AG04450 (cell line): Measurements from ENCODE around the gene HOXC13. TPM values are rescaled to one million over a fixed set of nuclear protein-coding genes. Genes with fewer than 3 reads are reported as not detected.

ENCODE experiments used
- CTCF ChIA-PET: fragments of 300-600, 350-600 bp; formaldehyde crosslinking; extraction: SDS; loops from one replicate; lab custom pipeline; 2022; ENCODE audit warnings: antibody characterized with exemption, inconsistent platforms; lab: Charles Lee
- POLR2A ChIA-PET: fragments of 350-600 bp; formaldehyde crosslinking; extraction: SDS; loops from one replicate; lab custom pipeline; 2021; ENCODE audit warnings: antibody characterized with exemption, inconsistent platforms; lab: Yijun Ruan, JAX
- DNase-seq: peaks from one replicate; pipeline ENCODE4 v3.0.0-alpha.2; 2011; ENCODE audit warnings: low read depth, low spot score
- H3K27ac ChIP-seq: one replicate; pipeline ENCODE4 v1.5.1; 2012; ENCODE audit warnings: low read depth, low read length, control low read depth
- H3K27me3 ChIP-seq: one replicate; pipeline ENCODE4 v1.6.0; 2012; ENCODE audit warnings: low read length; ENCODE audit not compliant: control insufficient read depth, insufficient read depth
- H3K4me3 ChIP-seq: 2 replicates; pipeline ENCODE4 v1.5.1; 2011; ENCODE audit warnings: mild to moderate bottlenecking, low read depth, low read length, control low read depth
- H3K9me3 ChIP-seq: 2 replicates; pipeline ENCODE4 v1.5.1; 2012; ENCODE audit warnings: low read length; ENCODE audit not compliant: control insufficient read depth, insufficient read depth
- polyA plus RNA-seq: library from polyadenylated mRNA; depleted of rRNA; stranded (reverse); fragments of >200 nt; gene quantifications from 2 replicates; pipeline ENCODE4 v1.2.3, GENCODE V29; 2011
- TF ChIP-seq, protein P1 (sequence below): IDR thresholded peaks from 2 replicates; pipeline ENCODE4 v1.5.1; 2011; ENCODE audit warnings: low read depth, low read length, control low read depth, inconsistent platforms

Gene HOXC13
- polyA plus RNA-seq, 1 experiment = not detected

GRCh38 chr12:53977596-53978445 lies 39.2 kb downstream of the HOXC13 start:
- no peak overlapping the region for H3K4me3 ChIP-seq
- H3K27ac ChIP-seq = no peak overlapping the region
- H3K9me3 ChIP-seq = peaks cover 11% of the 10 kb centered on the region
- POLR2A ChIA-PET = no interaction called here
- DNase-seq = no peak
- TF ChIP-seq, protein P1, sequence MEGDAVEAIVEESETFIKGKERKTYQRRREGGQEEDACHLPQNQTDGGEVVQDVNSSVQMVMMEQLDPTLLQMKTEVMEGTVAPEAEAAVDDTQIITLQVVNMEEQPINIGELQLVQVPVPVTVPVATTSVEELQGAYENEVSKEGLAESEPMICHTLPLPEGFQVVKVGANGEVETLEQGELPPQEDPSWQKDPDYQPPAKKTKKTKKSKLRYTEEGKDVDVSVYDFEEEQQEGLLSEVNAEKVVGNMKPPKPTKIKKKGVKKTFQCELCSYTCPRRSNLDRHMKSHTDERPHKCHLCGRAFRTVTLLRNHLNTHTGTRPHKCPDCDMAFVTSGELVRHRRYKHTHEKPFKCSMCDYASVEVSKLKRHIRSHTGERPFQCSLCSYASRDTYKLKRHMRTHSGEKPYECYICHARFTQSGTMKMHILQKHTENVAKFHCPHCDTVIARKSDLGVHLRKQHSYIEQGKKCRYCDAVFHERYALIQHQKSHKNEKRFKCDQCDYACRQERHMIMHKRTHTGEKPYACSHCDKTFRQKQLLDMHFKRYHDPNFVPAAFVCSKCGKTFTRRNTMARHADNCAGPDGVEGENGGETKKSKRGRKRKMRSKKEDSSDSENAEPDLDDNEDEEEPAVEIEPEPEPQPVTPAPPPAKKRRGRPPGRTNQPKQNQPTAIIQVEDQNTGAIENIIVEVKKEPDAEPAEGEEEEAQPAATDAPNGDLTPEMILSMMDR = no peak
- CTCF ChIA-PET = interaction anchor here (0.6 kb wide), 1 partner anchor 347 kb away, joined by 5 read pairs; the partner anchor contains the start of gene COPZ1
- peaks cover 93% of the 10 kb centered on the region for H3K27me3 ChIP-seq

GRCh38 chr12:53978477-53979356 lies 40.1 kb downstream of the HOXC13 start:
- DNase-seq = no peak
- TF ChIP-seq, protein P1 = no peak
- Histone ChIP-seq H3K9me3 (peaks cover 6% of the 10 kb centered on the region; the same call in 1 of the 2 replicates), H3K27me3 (peaks cover 93% of the 10 kb centered on the region), H3K4me3 (no peak overlapping the region), H3K27ac (no peak overlapping the region)
- CTCF ChIA-PET = interaction anchor here (0.6 kb wide), 1 partner anchor 346 kb away, joined by 5 read pairs; the partner anchor contains the start of gene COPZ1
- POLR2A ChIA-PET = no interaction called here

- POLR2A ChIA-PET = no interaction called here
- no peak for DNase-seq
- Histone ChIP-seq H3K4me3 (no peak overlapping the region), H3K9me3 (peaks cover 13% of the 10 kb centered on the region), H3K27me3 (peaks cover 92% of the 10 kb centered on the region), H3K27ac (no peak overlapping the region)
- TF ChIP-seq, protein P1 = no peak
- CTCF ChIA-PET = no interaction called here
Observed at GRCh38 chr12:53980104-53980801, 41.6 kb downstream of the HOXC13 start.

DNA sequence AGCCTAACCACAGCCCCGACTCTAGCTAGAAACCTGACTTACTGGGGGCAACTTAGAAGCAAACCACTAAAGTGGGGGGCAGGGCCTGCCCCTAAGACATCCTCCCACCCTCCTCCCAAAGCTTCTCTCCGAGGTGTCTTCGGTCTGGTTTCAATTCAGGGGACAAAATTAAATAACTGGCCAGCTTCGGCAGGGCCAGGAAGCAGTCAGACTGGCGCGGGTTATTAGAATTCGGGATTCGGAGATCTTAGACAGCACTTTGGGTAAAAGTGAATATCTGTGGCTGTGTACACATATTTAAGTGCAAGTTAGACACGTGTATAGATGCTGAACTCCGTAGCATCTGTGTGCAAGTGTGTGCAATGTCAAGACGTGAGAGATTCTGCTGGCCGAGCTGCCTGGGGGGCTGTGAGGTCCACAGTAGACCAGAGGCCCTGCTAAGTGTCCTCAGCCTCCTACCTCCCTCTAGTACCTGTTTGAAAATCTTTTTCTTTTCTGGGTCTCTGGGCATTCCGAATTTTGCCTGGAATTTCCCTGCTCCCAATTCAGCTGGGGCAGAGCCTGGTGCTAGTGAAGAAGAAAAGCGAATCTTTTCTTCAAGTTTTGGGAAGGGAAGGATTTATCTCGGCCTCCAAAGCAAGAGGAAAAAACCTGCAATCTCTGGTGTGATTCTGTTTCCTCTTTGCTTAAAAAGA lies 42.3 kb downstream of the HOXC13 start:
- no peak for DNase-seq
- Histone ChIP-seq H3K4me3 (no peak overlapping the region), H3K27ac (no peak overlapping the region), H3K27me3 (peaks cover 92% of the 10 kb centered on the region), H3K9me3 (peaks cover 17% of the 10 kb centered on the region)
- TF ChIP-seq, protein P1 = no peak
- ChIA-PET POLR2A (no interaction called here), CTCF (no interaction called here)
